H54 (cell line): ENCODE measurements around the gene YBX3.

Experiments used
- DNase-seq: peaks from one replicate; pipeline ENCODE4 v3.0.0; 2011; ENCODE audit warnings: low spot score, mixed read lengths; ENCODE audit not compliant: insufficient read length
- FAIRE-seq: peaks from 3 replicates; lab custom pipeline; 2011; peaks lifted over from hg19 to GRCh38; lab: Jason Lieb, UNC
- POLR2A ChIP-seq: IDR thresholded peaks from 2 replicates; pipeline ENCODE4 v1.6.1; 2011; ENCODE audit warnings: low read depth, mild to moderate bottlenecking, low read length

YBX3 gene

DNA sequence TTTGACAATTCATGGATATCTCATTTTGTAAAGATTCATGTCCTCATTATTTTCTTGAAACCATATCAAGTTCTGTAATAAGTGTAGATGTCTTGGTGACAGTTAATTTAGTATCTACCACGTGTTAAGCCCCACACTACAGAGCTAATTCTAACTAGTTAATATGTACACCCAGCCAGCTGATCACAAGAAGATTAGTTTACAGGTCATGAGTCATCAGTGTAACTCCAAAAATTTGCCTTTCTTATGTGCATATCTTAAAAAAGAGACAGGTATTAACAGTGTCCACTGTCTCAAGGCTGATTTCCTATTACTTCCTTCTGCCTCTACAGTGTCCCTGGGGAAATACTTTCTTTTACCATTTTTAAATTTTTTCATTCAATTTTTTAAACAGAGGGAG is 13.3 kb upstream of the YBX3 start:
- FAIRE-seq (no peak), DNase-seq (no peak)
- TF ChIP-seq POLR2A, result no peak

- FAIRE-seq (no peak), DNase-seq (no peak)
- TF ChIP-seq POLR2A, result no peak
Observed at GRCh38 chr12:10735428-10735827, 12.3 kb upstream of the YBX3 start.

DNA sequence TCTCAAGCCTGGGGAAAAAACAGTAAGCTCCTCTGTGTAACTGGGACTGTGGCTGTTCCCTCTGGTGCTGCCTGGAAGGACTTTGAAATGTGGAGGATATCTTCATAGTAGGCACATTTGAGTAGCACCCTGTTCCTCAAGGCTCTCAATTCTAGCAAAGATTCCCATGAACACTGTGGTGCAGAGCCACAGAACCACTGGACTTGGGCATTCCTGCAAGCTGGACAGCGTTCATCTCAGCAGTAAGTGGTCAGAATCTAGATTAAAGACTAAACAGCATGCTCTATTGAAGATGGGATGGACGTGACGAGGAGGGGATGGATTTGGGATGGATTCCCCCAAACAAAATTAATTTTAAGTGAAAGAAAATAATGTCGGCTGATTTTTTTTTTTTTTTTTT is 9.4 kb upstream of the YBX3 start:
- TF ChIP-seq POLR2A, result no peak
- DNase-seq (no peak), FAIRE-seq (no peak)

DNA sequence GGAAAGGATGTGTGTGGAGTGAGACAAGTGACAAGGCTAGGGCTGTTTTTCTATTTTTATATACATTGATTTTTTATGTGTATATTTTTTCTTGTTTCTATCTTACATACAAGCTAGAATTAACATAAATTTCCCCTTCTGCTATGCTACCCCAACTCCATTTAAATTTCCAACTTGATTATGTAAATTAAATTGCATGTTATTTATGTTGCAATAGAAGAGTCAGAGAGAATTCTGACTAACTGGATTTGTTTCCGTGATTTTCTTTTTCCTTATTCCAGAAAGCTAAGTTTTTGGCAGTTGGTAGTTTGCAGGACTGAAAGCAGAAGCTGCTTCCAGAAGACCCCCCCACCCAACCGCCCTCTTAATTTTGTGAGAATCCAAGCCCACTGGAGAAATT is 8.9 kb upstream of the YBX3 start:
- FAIRE-seq, result no peak

GRCh38 chr12:10730559-10730958 is 7.4 kb upstream of the YBX3 start:
- FAIRE-seq (no peak), DNase-seq (no peak)
- TF ChIP-seq POLR2A, result no peak

More for the DNA sequence above, 8.9 kb upstream of the YBX3 start:
- TF ChIP-seq POLR2A, result no peak
- no peak for DNase-seq

- no peak for FAIRE-seq
Observed at GRCh38 chr12:10728091-10728490, 5.0 kb upstream of the YBX3 start.

DNA sequence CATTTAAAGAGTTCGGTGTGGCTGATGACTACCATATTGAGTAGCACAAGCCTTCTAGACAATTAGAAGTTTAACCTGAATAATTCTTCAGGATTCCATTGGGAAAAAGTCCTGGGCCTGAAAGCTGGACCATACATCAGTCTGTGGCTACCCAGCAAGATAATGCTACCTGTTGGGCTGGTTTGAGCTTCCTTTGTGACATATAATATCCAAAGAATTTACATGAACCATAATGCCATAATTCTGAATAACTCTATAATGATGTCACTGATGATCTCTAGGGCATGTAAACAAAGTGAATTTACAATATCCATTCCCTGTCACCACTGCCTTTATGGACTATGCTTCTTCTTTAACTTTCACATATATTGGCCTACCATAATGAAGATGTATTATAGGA is 3.8 kb upstream of the YBX3 start:
- no peak for TF ChIP-seq POLR2A
- FAIRE-seq (peak; percentile 43), DNase-seq (no peak)

More at GRCh38 chr12:10728091-10728490, 5.0 kb upstream of the YBX3 start:
- DNase-seq, result no peak
- no peak for TF ChIP-seq POLR2A

- no peak for FAIRE-seq
- no peak for TF ChIP-seq POLR2A
- no peak for DNase-seq
Observed at GRCh38 chr12:10725003-10725402, 1.9 kb upstream of the YBX3 start.

DNA sequence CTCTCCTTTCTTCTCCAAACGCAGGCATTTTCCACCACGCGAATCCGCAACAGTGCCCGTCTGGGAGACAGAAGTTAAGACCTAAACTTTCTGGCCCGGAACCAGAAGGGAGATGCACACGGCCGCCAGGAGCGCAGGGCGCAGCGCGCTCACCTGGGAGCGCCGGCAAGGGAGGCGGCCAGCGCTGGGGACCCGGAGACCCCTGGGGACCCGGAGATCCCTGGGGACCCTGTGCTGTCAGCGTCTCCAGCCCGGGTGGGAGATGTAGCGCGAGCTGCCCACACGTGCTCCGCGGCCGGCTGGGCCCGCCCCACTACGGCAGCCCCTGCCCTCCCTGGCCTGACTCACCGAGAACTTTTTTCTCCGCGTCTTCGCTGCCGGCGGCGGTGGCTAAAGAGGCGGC is 620 bp downstream of the YBX3 start:
- TF ChIP-seq POLR2A, result no peak; the same call in 1 of the 2 replicates
- no peak for FAIRE-seq
- peak; percentile 35 for DNase-seq

DNA sequence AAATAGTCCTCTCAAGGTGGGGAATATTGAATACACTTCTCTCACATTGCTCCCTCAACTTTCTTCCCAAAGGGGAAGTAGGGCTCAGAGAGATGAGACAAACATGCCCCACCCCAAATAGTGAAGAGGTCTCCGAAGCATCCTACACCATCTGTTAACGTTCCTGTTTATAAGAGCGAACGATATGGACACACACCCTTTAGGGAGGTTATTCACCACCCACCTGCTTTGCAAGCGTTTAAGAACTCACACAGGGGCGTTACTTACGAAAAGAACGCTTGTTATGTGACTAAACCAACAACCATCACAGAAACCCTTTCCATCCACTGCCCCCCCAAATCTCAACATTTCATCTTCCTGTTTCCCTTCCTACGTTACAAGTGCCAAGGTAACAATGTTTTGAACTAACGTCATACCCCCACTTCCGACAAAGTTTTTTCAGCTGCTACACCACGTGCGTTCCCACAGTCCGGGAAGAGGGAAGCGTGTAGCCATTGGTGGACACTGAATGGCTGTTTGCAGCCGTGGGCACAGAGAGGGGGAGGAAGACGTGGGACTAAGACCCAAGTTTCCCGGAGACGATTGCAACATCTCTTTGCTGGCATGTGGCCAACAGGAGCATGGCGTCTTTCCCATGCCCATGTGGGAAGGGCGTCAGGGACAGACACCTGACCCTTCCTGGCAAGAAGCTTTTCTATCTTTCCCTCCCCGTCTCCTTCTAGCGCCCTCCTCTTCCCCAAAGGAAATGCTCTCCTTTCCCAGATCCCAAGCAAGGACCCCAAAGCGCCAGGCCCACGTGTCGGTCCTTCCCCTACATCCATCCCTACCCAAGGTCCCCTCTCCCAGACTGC is 1.2 kb downstream of the YBX3 start:
- peak; percentile 98 for FAIRE-seq
- peak; percentile 8; the same call in 1 of the 2 replicates for TF ChIP-seq POLR2A
- DNase-seq, result peak; percentile 68

DNA sequence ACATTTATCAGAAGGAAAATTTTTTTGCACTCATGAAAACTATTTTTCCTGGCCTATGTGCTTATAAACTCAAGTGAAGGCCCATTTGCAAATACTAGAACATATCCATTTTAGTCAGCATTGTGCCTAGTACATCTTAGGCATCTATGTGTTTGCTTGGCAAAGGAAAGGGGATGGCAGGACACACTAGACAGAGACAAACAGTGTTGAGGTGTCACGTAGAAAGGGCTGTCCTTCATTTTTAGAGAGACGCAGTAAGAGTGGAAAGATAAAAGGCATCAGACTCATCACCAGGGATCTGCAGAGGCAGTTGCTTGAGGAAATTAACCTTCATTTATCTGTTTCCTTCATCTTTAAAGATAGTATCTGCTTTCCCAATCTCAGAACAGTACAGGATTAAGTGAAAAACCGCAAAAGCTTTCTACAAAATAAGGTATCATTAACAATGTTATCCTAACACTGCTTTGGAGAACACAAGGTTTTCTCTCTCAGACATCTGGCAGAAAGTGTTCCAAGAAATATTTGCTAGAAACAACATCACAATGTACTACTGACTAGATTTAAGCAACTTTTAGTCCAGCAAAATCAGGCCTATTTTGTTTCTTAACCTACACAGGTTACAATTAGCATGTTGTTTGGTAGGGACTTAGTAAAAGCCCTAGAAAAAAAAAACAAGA is 2.0 kb downstream of the YBX3 start:
- FAIRE-seq, result peak; percentile 20
- no peak for TF ChIP-seq POLR2A
- DNase-seq, result no peak

DNA sequence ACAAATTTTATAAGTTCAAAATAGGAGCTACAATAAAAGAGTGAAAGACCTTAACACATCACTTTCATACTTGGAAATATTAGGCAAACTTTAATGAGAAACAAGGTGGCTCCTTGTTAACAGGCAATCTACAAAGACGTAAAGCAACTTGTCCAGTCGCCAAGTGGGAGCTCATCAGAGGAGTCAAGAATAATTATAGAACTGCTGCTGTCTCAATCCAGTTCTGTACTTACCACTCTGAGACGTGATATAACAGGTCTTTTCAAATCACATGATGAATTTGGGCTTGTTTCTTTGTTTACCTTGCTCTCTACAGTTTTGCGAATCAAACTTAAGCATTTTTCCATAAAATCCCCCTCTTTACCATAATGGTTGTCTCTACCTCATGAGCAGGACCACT is 3.6 kb downstream of the YBX3 start:
- no peak for TF ChIP-seq POLR2A
- FAIRE-seq (no peak), DNase-seq (no peak)

GRCh38 chr12:10718279-10718821 is 4.8 kb downstream of the YBX3 start:
- peak; percentile 85 for FAIRE-seq

DNA sequence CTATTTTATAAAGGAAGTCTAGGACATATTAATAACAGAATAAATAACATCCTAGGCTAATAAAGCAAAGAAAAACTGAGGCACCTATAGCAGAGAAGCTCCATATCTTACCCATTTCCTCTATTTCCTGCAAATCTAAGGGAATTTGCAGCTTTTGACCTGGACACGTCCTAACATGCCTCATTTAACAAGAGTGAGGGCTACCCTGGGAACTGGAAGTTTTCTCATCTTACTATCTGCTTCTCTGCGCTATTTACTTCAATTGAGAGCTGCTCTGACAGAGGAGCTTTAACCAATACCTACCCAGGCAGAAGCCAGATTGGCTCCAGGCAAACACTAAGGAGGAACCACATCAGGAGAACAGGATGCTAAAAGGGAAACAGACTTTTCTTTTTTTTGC is 5.7 kb downstream of the YBX3 start:
- no peak for TF ChIP-seq POLR2A
- FAIRE-seq, result no peak
- DNase-seq, result no peak

More at GRCh38 chr12:10718279-10718821, 4.8 kb downstream of the YBX3 start:
- TF ChIP-seq POLR2A, result no peak
- DNase-seq, result no peak
